GM18868 (cell line): ENCODE measurements around the gene SEMA3A.
"Not testable (repeated sequence)": the region's sequence is repeated elsewhere in the genome, so short reads cannot be mapped to it uniquely, and the experiment has no call there.

Experiments used
- ATAC-seq: cut with Tn5 transposase; IDR thresholded peaks from one replicate; pipeline ENCODE4 v1.9.1; 2021; ENCODE audit warnings: mild to moderate bottlenecking, moderate library complexity; ENCODE audit not compliant: unreplicated experiment

SEMA3A gene

DNA sequence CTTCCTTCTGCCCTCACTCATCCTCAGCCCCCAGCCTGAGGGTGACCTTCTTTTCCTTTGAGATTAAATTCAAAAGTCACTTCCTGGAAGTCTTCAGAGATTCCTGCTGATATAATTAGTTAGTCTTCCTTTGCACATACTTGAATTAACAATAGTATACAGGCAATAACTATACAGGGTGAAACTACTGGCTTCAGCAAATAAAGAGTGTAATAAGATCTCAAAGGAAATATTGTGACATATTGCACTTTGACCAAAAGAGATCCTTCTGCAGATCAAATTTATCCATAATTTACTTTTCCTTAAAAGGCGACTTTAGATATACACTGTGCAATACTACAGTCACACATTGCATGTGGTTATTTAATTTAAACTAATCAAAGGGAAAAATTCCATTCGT lies 123.8 kb downstream of the SEMA3A start:
- no peak for ATAC-seq

DNA sequence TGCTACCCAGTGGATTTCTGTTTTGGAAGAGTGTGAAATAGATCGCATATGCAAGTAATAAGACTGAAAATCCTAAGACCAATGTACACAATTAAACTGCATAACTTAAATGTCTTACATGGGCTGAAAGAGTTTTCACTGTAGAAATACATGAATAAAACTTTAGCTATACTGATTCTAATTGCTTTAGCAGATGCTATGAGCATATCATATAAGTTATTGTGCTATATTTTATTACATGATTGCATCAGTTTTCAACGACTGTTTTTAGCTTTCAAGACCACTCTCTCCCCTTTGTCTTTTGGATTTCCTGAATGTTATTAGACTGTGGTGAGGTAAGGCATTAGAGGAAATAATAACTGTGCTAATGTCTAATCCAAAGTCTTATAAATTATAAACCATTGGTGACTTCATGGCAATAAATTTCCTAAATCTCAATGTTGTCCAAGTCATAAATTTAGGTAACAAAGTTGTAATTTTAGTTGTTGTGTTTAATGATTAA lies 124.5 kb downstream of the SEMA3A start:
- no peak for ATAC-seq

DNA sequence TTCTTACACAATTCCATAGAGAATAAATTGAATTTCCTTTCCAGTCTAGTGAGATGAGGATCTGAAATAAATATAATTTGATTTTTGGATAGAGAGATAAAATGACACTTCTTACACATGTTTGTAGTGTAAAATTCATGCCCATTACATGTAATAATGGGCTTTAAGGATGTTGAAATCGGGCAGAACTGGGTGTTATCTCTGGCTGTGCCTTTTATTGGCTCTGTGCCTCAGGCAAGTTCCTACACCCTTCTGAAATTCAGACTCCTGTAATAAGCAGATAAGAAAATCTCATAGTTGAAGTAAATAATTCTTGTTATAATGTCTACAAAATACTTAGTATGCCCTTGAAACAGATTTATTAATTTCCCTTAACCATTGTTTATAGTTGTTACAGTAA lies 125.6 kb downstream of the SEMA3A start:
- ATAC-seq = no peak

DNA sequence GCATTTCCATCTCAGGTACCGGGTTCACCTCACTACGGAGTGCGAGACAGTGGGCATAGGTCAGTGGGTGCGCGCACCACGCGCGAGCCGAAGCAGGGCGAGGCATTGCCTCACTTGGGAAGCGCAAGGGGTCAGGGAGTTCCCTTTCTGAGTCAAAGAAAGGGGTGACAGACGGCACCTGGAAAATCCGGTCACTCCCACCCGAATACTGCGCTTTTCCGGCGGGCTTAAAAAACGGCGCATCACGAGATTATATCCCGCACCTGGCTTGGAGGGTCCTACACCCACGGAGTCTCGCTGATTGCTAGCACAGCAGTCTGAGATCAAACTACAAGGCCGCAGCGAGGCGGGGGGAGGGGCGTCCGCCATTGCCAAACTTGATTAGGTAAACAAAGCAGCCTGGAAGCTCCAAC lies 132.1 kb downstream of the SEMA3A start:
- not testable (repeated sequence) for ATAC-seq

DNA sequence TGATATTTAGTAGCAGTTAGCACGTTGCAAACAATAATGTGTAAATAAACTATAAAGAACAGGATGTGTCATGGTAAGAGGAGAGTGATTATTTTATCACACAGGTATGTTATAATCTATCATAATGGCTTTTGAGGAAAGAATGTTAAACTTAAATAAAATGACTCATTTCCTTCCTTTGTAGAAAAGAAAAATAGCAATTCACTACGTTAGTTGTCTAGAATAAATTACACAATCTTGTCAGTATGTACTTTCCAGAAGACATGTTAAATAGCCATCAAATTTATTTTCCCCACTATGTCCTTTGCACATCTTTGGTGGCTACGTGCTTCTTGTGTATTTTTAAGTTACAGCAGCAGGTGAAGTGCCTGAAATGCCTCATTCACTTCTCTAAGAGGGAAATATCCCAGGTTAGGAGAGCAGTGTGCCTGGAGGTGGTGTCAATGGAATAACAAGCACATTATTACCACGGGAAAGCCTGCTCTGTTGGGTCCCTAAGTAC lies 133.8 kb downstream of the SEMA3A start:
- no peak for ATAC-seq

DNA sequence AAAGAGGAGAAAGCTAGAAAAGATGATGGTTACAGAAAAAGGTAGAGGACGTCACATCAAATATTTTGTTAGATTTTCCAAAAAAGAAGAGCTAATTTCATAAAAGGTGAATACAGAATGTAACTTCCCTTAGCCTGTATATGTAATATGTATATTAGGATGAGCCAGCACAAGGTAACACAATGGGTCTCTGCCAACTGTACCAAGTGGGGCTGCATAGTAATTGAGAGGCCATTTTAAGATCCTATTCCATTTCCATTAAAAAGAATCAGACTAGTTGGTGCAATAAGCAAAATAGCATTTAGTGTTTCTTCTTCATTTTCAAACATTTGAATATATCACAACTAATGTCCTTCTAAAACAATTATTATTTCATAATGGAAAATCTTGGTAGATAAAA lies 134.6 kb downstream of the SEMA3A start:
- ATAC-seq = no peak

DNA sequence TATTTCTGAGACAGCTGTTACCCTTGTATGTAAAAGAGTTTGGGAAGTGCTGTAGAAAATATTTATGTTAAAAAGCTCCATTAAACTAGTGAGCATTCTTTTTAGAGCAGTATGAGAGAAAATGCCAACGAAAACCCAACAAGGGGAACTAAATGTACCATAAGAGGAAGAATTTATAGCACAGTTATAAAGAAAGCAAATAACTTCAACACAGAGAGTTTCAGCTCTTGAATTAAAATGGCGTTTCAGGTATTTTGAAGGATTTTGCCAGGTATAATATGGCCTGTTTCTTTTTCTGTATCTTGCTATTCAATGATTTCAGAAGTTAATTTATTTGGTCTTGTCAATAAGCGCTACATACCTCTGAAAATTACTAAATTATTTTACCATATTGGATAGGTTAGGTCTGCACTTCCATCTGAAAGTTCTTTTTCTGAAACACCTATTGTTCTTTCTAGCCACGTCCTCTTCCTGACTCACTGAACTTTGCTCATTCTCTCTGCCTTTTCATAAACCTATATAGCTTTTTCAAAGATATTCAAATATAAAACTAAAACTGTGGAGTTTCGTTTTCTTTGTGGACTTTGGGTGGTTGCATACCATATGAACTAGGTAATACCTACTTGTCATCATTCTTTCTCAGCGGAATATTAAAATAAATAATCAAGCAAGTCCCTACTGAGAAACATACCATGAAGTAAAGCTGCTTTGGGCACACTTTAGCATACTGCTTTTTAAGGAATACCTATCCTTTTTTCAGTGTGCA lies 136.1 kb downstream of the SEMA3A start:
- no peak for ATAC-seq

DNA sequence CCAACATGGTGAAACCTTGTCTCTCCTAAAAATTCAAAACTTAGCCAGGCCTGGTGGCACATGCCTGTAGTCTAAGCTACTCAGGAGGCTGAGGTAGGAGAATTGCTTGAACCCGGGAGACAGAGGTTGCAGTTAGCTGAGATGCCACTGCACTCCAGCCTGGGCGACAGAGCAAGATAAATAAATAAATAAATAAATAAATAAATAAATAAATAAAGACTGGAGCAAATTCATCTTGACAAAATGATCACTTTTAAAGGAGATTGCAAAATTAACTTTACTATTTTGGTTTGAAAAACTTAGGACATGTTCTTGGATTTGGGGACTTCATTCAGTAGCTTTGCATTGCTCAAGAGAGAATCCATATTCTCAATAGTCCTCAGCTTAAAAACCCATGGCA lies 137.0 kb downstream of the SEMA3A start:
- no peak for ATAC-seq

DNA sequence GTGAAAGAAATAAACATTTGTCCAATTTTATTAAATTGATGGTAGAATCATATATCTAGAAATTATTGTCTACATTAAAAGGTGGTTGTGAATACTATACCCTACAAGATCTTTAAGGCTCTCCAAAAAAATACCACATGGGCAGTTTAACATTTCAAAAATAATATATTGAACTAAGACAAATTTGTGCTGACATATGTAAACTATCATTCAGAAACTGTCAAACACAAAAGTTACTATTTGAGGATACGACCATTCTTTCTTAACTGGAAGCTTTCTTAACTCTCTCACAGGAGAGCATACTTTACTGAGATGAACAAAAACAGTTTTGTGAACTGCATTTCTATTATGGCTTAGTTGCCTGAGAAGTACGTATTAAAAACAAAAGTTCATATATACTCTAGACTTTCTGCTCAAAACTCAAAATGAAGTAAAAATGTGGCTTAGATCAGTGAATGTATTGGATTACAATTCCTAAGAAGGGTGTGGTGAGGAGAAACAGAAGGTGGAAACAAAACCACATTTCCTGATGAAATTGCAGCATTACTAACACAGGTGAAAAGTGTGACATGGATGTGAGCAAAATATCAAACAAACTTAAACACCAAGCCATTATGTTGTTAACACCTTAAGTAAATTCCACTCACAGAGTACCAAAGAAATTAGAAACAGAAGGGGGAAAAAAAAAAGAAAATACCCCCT lies 138.5 kb downstream of the SEMA3A start:
- ATAC-seq = no peak

DNA sequence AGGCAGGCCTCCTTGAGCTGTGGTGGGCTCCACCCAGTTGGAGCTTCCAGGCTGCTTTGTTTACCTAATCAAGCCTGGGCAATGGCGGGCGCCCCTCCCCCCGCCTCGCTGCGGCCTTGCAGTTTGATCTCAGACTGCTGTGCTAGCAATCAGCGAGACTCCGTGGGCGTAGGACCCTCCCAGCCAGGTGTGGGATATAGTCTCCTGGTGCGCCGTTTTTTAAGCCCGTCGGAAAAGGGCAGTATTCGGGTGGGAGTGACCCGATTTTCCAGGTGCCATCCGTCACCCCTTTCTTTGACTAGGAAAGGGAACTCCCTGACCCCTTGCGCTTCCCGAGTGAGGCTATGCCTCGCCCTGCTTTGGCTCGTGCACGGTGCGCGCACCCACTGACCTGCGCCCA lies 139.4 kb downstream of the SEMA3A start:
- not testable (repeated sequence) for ATAC-seq

DNA sequence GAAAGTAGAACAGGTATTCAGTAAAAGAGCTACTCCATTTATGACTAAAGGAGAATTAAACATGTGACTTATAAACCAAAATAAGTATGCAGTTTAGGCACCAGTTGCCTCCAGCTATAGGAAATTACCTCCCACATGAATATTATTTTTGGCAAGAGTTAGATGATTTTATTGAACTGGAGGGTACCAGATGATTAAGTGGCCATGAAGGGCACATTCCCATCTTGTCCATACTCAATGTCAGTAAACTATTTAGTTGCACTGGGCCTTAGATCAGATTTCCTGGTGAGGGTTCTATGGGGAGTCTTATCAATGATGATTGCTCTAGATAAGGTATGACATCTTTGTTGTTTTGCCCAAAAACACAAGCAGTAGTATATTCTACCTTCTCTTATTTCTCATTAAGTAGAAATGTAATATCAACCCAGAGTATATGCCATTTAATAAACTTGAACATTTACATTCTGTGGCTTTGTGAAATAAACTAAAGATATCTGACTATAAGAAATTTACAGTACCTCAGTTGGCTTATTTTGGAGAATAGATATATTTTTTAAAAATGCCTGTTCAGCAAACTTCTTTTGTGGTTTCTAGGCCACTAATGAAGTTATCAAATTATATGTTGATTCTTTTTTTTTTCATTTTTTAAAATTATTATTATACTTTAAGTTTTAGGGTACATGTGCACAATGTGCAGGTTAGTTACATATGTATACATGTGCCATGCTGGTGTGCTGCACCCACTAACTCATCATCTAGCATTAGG lies 145.3 kb downstream of the SEMA3A start:
- ATAC-seq = no peak

DNA sequence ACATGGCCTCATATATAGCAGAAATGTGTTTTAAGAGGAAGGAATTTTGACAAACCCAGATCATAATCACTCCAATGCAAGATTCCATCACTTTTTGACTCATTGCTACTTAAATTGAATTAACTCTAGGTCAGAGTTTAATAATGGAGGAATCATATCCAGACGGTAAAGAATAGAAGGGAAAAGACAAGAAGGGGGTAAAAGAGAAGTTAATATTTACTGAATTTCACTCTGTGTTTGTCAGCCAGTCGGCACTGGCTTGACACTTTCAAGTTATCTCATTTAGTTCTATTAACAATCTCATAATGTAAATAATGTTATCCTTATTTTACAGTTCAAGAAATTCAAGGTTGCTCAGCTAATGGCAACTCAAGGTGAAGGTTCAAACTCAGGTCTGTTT lies 147.5 kb downstream of the SEMA3A start:
- no peak for ATAC-seq

DNA sequence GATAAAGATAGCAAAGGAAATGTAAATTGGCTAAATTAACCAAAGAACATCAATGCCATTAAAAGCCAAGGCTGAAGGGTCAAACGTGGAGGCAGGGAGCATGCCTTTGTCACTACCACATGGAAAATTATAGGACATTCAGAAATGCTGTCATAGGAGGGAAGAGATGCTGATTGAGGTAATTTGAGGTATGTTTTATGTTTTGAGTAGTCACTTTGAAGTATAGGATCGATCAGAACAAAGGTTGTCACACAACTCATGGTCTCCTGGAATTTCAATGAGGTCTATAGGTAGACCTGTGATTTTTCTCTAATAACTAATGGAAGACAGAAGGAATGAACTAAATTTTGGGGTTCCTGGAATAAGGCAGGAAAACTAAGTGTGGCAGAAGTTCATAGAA lies 149.8 kb downstream of the SEMA3A start:
- ATAC-seq = no peak

DNA sequence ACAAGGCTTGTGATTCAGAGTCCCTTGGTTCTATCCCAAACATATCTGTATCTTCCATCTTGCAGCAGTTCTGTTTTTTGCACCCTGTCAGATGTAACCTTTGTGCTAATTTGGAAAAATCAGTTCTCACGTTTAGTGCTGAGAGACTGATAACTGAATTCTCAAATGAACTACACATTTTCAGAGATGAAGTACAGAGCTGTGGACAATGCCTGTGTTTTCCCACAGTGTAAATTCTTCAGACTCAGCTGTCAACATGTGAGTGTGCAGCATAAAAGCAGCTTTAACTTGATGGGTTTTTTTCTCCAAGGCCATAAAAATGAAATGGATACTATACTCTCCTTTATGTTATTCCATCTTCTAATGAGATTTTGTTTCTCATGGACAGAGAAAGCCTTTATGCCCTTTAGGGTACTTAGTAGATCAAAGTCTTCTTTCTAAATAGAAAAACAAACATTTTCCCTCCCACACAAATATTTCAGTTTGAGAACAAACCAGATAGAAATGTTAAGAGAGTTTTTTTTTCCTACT lies 150.9 kb downstream of the SEMA3A start:
- ATAC-seq = no peak

DNA sequence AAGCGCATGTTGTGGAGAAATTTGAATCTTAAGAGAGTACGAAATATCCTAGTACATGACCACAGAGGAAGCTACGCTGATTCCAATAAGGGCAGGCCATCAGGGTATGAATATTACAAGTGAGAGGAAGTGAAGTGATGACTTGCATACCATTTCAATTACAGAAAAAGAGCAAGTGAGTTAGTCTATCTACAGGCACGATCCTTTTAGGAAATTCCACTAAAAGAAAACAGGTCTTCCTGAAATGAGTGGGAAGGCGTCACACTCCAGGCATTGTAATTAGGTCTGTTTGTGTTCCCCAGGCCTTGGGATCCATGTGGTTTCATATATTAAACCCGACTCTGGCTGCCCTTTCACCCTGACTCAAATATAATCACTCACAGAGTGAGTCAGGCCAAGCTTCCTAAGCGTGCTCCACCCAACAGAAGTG lies 152.5 kb downstream of the SEMA3A start:
- ATAC-seq = no peak

DNA sequence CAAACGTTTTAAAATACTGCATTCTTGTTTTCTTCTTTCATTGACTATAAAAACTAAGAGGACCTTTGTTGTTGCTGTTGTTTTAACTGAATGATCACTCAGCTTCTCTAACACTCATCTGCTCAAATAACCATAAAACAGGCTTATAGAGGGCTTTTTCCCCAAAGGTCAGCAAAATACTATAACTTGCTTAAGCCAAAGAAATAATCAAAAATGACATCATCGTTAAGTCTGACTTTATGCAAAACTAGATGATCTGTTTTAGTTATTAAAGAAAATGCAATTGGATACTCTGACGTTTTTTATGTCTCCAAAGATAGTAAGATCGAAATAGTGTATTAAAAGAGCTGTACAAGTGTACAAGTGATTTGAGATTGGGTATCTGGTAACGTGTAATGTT lies 152.9 kb downstream of the SEMA3A start:
- no peak for ATAC-seq

DNA sequence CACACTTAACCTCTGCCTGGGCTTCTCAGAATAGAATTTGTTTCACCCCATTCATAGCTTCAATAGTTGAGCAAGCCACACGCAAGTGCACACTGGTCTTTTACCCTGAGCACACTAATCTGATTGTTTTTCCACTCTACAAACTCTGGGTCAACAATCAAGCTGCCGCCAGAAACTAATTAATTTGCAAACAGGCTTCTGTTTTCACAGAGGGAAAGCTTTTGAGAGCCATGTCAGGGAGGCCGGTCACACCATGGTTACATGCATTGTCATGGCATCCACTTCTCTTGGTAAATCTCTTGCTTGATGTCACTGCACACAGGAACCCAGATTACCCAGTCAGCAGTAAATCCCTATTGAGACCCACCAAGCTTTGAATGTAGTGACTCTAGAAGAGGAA lies 154.2 kb downstream of the SEMA3A start:
- ATAC-seq = no peak

DNA sequence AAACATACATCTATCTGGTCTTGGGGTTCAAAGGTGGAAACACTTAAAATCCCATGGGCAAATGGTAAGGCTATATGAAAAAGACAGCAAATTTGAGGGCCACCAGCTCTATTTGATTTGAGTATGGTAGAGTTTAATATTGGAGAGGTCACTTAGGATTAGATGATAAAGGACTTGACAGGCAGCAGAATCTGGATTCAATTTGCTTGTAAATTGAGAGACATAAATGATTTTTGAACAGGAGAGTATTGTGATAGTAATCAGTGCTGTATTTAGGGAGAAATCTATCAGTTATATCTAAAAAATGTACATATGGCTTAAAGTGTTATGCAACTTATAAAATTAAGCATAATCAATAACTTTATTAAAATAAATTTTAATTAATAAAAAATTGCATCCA lies 155.2 kb downstream of the SEMA3A start:
- ATAC-seq = no peak

DNA sequence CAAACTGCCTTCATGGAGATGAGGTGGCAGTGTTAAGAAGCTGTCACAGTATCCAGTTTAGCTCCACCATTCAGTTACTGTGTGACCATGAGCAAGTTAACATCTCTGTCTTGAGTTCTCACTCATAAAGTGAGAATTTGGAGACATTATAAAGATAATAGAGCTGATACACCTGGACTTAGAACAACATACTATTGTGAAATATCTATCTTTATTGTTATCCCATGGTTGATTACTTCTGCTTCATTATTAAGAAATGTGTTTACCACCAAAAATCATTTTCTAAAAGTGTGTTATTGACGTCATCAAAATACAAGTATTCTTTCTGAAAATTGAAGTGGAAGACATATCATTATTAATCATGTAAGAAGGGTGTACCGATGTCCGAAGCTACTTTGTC lies 166.9 kb downstream of the SEMA3A start:
- ATAC-seq = no peak

DNA sequence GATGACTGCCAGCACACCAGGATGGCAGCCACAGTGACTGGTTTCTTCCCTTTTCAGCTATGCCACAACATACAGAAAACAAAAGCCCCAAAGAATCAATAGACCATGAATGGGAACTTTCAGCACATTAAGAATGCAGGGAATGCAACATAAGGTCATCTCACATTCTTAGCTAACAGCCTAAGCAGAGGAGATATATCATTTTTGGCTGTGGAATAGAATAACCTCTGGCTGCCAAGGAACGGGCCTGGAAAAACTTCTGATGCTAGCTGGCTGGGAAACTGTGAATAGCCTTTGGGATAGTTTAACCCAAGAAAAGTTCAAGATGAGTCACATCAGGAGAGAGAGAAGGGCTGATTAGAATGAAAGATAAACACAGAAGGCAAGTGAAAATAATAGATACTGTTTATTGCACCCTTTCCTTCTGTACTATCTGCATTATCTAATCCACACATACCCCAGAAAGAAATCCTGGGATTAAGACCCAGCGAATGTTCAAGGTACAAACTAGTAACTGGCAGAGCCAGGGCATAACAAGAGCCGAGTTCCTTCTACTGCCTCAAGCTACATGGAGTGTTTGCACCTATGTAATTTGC lies 169.2 kb downstream of the SEMA3A start:
- ATAC-seq = no peak
